IgD-negative memory B cell (primary cell): ENCODE measurements around the gene OR52N4. TPM values are rescaled to one million over a fixed set of nuclear protein-coding genes. Genes with fewer than 3 reads are reported as not detected.
"Not testable (repeated sequence)": the region's sequence is repeated elsewhere in the genome, so short reads cannot be mapped to it uniquely, and the experiment has no call there.

ENCODE experiments used
- H3K27ac Mint-ChIP-seq, 3 donors: one replicate each; pipeline ENCODE4 v1.8.0; 2020 to 2022; ENCODE audit warnings: mild to moderate bottlenecking in 3 of 3, mixed read lengths in 3 of 3, moderate library complexity in 1 of 3
- H3K27me3 Mint-ChIP-seq: one replicate; pipeline ENCODE4 v1.8.0; 2021; ENCODE audit warnings: mixed read lengths
- H3K36me3 Mint-ChIP-seq: one replicate; pipeline ENCODE4 v1.8.0; 2020; ENCODE audit warnings: mild to moderate bottlenecking, mixed read lengths
- H3K4me1 Mint-ChIP-seq, 3 donors: one replicate each; pipeline ENCODE4 v1.8.0; 2020 to 2022; ENCODE audit warnings: mixed read lengths in 3 of 3, mild to moderate bottlenecking in 1 of 3
- H3K4me3 Mint-ChIP-seq, 4 donors: one replicate each; pipeline ENCODE4 v1.8.0; 2020 to 2022; ENCODE audit warnings: mild to moderate bottlenecking in 4 of 4, mixed read lengths in 4 of 4, moderate library complexity in 3 of 4
- H3K9me3 Mint-ChIP-seq, 3 donors: one replicate each; pipeline ENCODE4 v1.8.0; 2020 to 2021; ENCODE audit warnings: mixed read lengths in 3 of 3, mild to moderate bottlenecking in 1 of 3
- polyA plus RNA-seq: library from polyadenylated mRNA; unstranded; fragments of 300-500 nt; fragmentation: Illumina TruSeq; gene quantifications from one replicate; pipeline ENCODE4 v1.2.3, GENCODE V29; 2021

Gene OR52N4
- 0.75 TPM for polyA plus RNA-seq

DNA sequence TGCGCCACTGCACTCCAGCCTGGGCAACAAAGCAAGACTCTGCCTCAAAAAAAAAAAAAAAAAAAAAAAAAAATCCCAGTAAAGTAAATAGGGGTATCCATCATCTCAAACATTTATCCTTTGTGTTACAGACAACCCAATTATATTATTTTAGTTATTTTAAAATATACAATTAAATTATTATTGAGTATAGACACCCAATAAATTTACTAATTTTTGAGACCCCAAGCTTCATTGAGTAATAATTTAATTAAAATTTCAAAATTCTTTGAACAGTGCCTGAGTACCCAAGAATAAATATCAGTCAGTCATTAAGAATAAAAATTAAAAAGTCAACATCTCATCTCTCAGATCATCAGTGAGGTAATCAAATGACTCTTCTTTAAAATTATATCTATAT lies at the start of gene OR52N4:
Gene OR52N4 (plus strand): TSS at position 301 of the 400 bp plus-strand sequence. CDS start 498 bp downstream, outside the sequence.
- H3K27ac Mint-ChIP-seq, result peak within 1 kb of the TSS in 1 of 3 donors; percentile 80
- H3K36me3 Mint-ChIP-seq, result peaks cover 4% of the 10 kb centered on the region
- H3K9me3 Mint-ChIP-seq, result no peaks in the 10 kb centered on the region
- no peaks in the 10 kb centered on the region for H3K4me1 Mint-ChIP-seq
- H3K4me3 Mint-ChIP-seq, result no peak within 1 kb of the TSS
- no peaks in the 10 kb centered on the region for H3K27me3 Mint-ChIP-seq

DNA sequence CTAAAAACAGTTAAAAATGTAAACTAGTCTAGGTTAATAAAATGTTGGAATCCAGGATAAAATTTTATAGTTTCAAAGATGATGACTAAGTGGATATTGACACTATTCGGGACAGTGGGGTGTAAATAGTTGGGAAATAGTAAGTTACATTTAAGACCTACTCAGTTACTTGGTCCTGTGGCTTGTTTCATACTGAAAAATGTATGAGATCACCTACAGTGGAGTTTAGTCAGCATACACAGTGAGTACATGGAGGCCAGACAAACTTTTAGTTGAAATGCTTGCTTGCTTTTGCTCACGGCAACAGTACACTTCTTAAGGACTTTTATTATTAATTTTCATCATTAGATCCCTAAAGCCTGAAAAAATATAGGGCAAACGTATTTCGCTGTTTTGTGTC lies 48.4 kb upstream of the OR52N4 start:
- Mint-ChIP-seq H3K4me3 (no peak overlapping the region), H3K27ac (peak overlapping the region in 1 of 3 donors; percentile 4), H3K4me1 (peaks cover 17 to 23% (median 18%) of the 10 kb centered on the region in 3 donors), H3K36me3 (peaks cover 4% of the 10 kb centered on the region), H3K9me3 (peaks cover 0 to 1% (median 0%) of the 10 kb centered on the region in 3 donors), H3K27me3 (no peaks in the 10 kb centered on the region)

- H3K4me3 Mint-ChIP-seq, result no peak overlapping the region
- peak overlapping the region in 1 of 3 donors; percentile 53 for H3K27ac Mint-ChIP-seq
- H3K36me3 Mint-ChIP-seq, result peaks cover 3% of the 10 kb centered on the region
- no peaks in the 10 kb centered on the region for H3K27me3 Mint-ChIP-seq
- H3K9me3 Mint-ChIP-seq, result peaks cover 0 to 2% (median 0%) of the 10 kb centered on the region in 3 donors
- peaks cover 0 to 5% (median 2%) of the 10 kb centered on the region in 3 donors for H3K4me1 Mint-ChIP-seq
These were observed 41.5 kb upstream of the OR52N4 start for GRCh38 chr11:5712507-5712906.

GRCh38 chr11:5713695-5714094 lies 40.3 kb upstream of the OR52N4 start:
- Mint-ChIP-seq H3K9me3 (peaks cover 0 to 2% (median 0%) of the 10 kb centered on the region in 3 donors), H3K27me3 (no peaks in the 10 kb centered on the region), H3K27ac (no peak overlapping the region), H3K36me3 (peaks cover 3% of the 10 kb centered on the region), H3K4me3 (no peak overlapping the region), H3K4me1 (peaks cover 0 to 5% (median 2%) of the 10 kb centered on the region in 3 donors)

- H3K27me3 Mint-ChIP-seq, H3K27ac Mint-ChIP-seq, H3K4me1 Mint-ChIP-seq, H3K9me3 Mint-ChIP-seq, H3K4me3 Mint-ChIP-seq, H3K36me3 Mint-ChIP-seq: not testable (repeated sequence)
These were observed 37.5 kb upstream of the OR52N4 start for GRCh38 chr11:5716518-5716917.

GRCh38 chr11:5719703-5720495 lies 34.1 kb upstream of the OR52N4 start:
- peak overlapping the region in 1 of 3 donors; percentile 78 for H3K27ac Mint-ChIP-seq
- H3K4me1 Mint-ChIP-seq, result peaks cover 0 to 2% (median 0%) of the 10 kb centered on the region in 3 donors
- H3K27me3 Mint-ChIP-seq, result no peaks in the 10 kb centered on the region
- peaks cover 8% of the 10 kb centered on the region for H3K36me3 Mint-ChIP-seq
- H3K4me3 Mint-ChIP-seq, result no peak overlapping the region
- peaks cover 0 to 5% (median 2%) of the 10 kb centered on the region in 3 donors for H3K9me3 Mint-ChIP-seq

GRCh38 chr11:5722622-5723021 lies 31.4 kb upstream of the OR52N4 start:
- peaks cover 3% of the 10 kb centered on the region for H3K27me3 Mint-ChIP-seq
- no peak overlapping the region for H3K4me3 Mint-ChIP-seq
- peaks cover 0 to 5% (median 0%) of the 10 kb centered on the region in 3 donors for H3K9me3 Mint-ChIP-seq
- no peak overlapping the region for H3K27ac Mint-ChIP-seq
- H3K4me1 Mint-ChIP-seq, result peaks cover 0 to 3% (median 0%) of the 10 kb centered on the region in 3 donors
- peaks cover 7% of the 10 kb centered on the region for H3K36me3 Mint-ChIP-seq

DNA sequence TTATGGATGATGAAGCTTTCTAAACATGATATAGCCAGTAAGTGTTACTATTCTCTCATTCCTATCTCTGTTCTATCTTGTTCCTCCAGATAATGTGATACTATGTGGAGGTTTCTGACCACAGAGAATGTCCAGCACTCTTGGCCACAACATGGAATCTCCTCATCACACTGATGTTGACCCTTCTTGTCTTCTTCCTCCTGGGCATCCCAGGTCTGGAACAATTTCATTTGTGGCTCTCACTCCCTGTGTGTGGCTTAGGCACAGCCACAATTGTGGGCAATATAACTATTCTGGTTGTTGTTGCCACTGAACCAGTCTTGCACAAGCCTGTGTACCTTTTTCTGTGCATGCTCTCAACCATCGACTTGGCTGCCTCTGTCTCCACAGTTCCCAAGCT lies 27.7 kb upstream of the OR52N4 start:
- no peaks in the 10 kb centered on the region for H3K9me3 Mint-ChIP-seq
- H3K27ac Mint-ChIP-seq, result no peak overlapping the region
- peaks cover 7% of the 10 kb centered on the region for H3K27me3 Mint-ChIP-seq

GRCh38 chr11:5727691-5728090 lies 26.4 kb upstream of the OR52N4 start:
- H3K4me1 Mint-ChIP-seq, result peaks cover 0 to 2% (median 0%) of the 10 kb centered on the region in 3 donors
- no peak overlapping the region for H3K4me3 Mint-ChIP-seq
- no peak overlapping the region for H3K27ac Mint-ChIP-seq
- H3K9me3 Mint-ChIP-seq, result no peaks in the 10 kb centered on the region
- peaks cover 7% of the 10 kb centered on the region for H3K27me3 Mint-ChIP-seq
- peaks cover 2% of the 10 kb centered on the region for H3K36me3 Mint-ChIP-seq

More for the DNA sequence above, 27.7 kb upstream of the OR52N4 start:
- H3K4me1 Mint-ChIP-seq, result peaks cover 0 to 2% (median 0%) of the 10 kb centered on the region in 3 donors
- no peak overlapping the region for H3K4me3 Mint-ChIP-seq
- peaks cover 2% of the 10 kb centered on the region for H3K36me3 Mint-ChIP-seq

- no peak within 1 kb of the TSS for H3K4me3 Mint-ChIP-seq
- peaks cover 5% of the 10 kb centered on the region for H3K36me3 Mint-ChIP-seq
- H3K27ac Mint-ChIP-seq, result no peak within 1 kb of the TSS
- H3K4me1 Mint-ChIP-seq, result no peaks in the 10 kb centered on the region
- H3K9me3 Mint-ChIP-seq, result peaks cover 0 to 6% (median 6%) of the 10 kb centered on the region in 3 donors
- peaks cover 1% of the 10 kb centered on the region for H3K27me3 Mint-ChIP-seq
These were observed 17.6 kb upstream of the OR52N4 start, which contains the start of gene OR56B1 for GRCh38 chr11:5736396-5736795. Gene OR56B1, plus strand, starts transcription at chr11:5736448. Its CDS starts 69 bp downstream, at chr11:5736517.

GRCh38 chr11:5737091-5737490 lies 17.0 kb upstream of the OR52N4 start:
- Mint-ChIP-seq H3K36me3 (peaks cover 5% of the 10 kb centered on the region), H3K27me3 (peaks cover 1% of the 10 kb centered on the region), H3K4me1 (no peaks in the 10 kb centered on the region), H3K27ac (no peak overlapping the region), H3K4me3 (no peak overlapping the region), H3K9me3 (peaks cover 0 to 10% (median 7%) of the 10 kb centered on the region in 3 donors)

DNA sequence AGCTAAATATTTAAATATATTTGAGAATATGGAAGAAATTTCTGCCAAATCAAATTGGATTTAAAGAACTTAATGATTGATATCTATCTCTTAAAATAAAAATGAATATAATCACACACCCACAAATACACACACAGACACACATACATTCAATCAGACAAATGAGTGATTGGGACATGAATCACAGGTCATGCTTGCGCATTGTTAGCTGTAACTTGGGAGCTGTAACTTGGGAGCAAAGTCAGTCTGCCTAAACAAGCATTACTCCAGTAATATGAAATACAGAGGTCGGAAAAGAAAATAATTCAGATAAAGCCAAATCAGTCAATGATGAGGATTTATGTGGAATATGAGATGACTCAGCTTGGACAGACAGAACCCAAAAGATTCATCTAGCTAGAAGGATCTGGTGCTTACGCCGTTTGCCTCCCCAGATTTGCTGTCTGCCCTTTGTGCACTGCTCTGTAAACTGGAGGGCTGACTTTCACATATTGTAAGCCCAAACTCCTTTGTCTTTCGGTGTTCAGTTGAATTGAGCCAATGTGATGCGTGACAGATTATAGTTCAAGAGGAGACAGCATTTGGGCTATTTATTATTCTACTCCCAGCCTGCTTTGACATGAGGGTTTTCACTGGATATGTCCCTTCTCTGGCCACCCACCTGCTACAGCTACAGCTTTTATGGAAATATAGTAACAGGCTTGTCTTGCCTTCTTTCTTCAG lies 16.2 kb upstream of the OR52N4 start:
- peaks cover 0 to 10% (median 7%) of the 10 kb centered on the region in 3 donors for H3K9me3 Mint-ChIP-seq
- peaks cover 5% of the 10 kb centered on the region for H3K36me3 Mint-ChIP-seq
- H3K4me1 Mint-ChIP-seq, result no peaks in the 10 kb centered on the region
- no peak overlapping the region for H3K4me3 Mint-ChIP-seq
- H3K27me3 Mint-ChIP-seq, result peaks cover 1% of the 10 kb centered on the region
- H3K27ac Mint-ChIP-seq, result no peak overlapping the region

- no peak overlapping the region for H3K4me3 Mint-ChIP-seq
- peaks cover 5% of the 10 kb centered on the region for H3K36me3 Mint-ChIP-seq
- H3K27me3 Mint-ChIP-seq, result peaks cover 1% of the 10 kb centered on the region
- H3K9me3 Mint-ChIP-seq, result peaks cover 0 to 10% (median 7%) of the 10 kb centered on the region in 3 donors
- H3K4me1 Mint-ChIP-seq, result no peaks in the 10 kb centered on the region
- no peak overlapping the region for H3K27ac Mint-ChIP-seq
These were observed 15.6 kb upstream of the OR52N4 start for GRCh38 chr11:5738431-5738830.

GRCh38 chr11:5746614-5747013 lies 7.4 kb upstream of the OR52N4 start:
- H3K27me3 Mint-ChIP-seq, result no peaks in the 10 kb centered on the region
- H3K9me3 Mint-ChIP-seq, result peaks cover 1 to 4% (median 3%) of the 10 kb centered on the region in 3 donors
- H3K4me3 Mint-ChIP-seq, result no peak overlapping the region
- no peaks in the 10 kb centered on the region for H3K4me1 Mint-ChIP-seq
- H3K27ac Mint-ChIP-seq, result no peak overlapping the region
- H3K36me3 Mint-ChIP-seq, result no peaks in the 10 kb centered on the region

GRCh38 chr11:5749836-5750235 lies 4.2 kb upstream of the OR52N4 start:
- Mint-ChIP-seq H3K27me3 (no peaks in the 10 kb centered on the region), H3K4me3 (no peak overlapping the region), H3K4me1 (no peaks in the 10 kb centered on the region), H3K27ac (no peak overlapping the region), H3K9me3 (peaks cover 0 to 2% (median 0%) of the 10 kb centered on the region in 3 donors), H3K36me3 (no peaks in the 10 kb centered on the region)
